Effector memory CD4-positive, alpha-beta T cell (primary cell): ENCODE data around the gene LARGE1.

Experiments
- DNase-seq, 3 donors: peaks; one replicate each; pipeline ENCODE4 v3.0.0-alpha.2; 2020
- H3K27ac ChIP-seq: 2 replicates; pipeline ENCODE4 v1.7.0; 2013; ENCODE audit warnings: mild to moderate bottlenecking, low read length, moderate library complexity; ENCODE audit not compliant: insufficient read depth, poor library complexity, severe bottlenecking
- H3K27me3 ChIP-seq: replicated peaks from 2 replicates; pipeline ENCODE4 v1.7.0; 2013; ENCODE audit warnings: mild to moderate bottlenecking, low read length; ENCODE audit not compliant: insufficient read depth, control insufficient read depth, poor library complexity, severe bottlenecking
- H3K36me3 ChIP-seq: 2 replicates; pipeline ENCODE4 v1.7.0; 2013; ENCODE audit warnings: mild to moderate bottlenecking, low read length, moderate library complexity; ENCODE audit not compliant: control insufficient read depth, insufficient read depth
- H3K4me1 ChIP-seq: 2 replicates; pipeline ENCODE4 v1.7.0; 2013; ENCODE audit warnings: low read length, mild to moderate bottlenecking; ENCODE audit not compliant: control insufficient read depth, insufficient read depth, poor library complexity, severe bottlenecking
- H3K4me3 ChIP-seq: 2 replicates; pipeline ENCODE4 v1.7.0; 2013; ENCODE audit warnings: low read length, low read depth, mild to moderate bottlenecking; ENCODE audit not compliant: insufficient read depth, poor library complexity, severe bottlenecking
- H3K9me3 ChIP-seq: 2 replicates; pipeline ENCODE4 v1.7.0; 2013; ENCODE audit warnings: mild to moderate bottlenecking, low read length, moderate library complexity; ENCODE audit not compliant: control insufficient read depth

Gene LARGE1

GRCh38 chr22:33652615-33653014 is 267.7 kb downstream of the LARGE1 start:
- Histone ChIP-seq H3K9me3 (no peaks in the 10 kb centered on the region), H3K4me1 (no peaks in the 10 kb centered on the region), H3K4me3 (no peak overlapping the region), H3K36me3 (no peaks in the 10 kb centered on the region), H3K27me3 (no peaks in the 10 kb centered on the region), H3K27ac (no peak overlapping the region)
- no peak for DNase-seq

GRCh38 chr22:33650244-33650643 is 270.0 kb downstream of the LARGE1 start:
- Histone ChIP-seq H3K27me3 (no peaks in the 10 kb centered on the region), H3K9me3 (no peaks in the 10 kb centered on the region)
- no peak for DNase-seq

GRCh38 chr22:33648478-33648877 is 271.8 kb downstream of the LARGE1 start:
- no peak overlapping the region for H3K4me3 ChIP-seq
- no peaks in the 10 kb centered on the region for H3K4me1 ChIP-seq
- DNase-seq: no peak
- no peak overlapping the region for H3K27ac ChIP-seq
- no peaks in the 10 kb centered on the region for H3K36me3 ChIP-seq
- H3K27me3 ChIP-seq: no peaks in the 10 kb centered on the region
- H3K9me3 ChIP-seq: no peaks in the 10 kb centered on the region

More at GRCh38 chr22:33650244-33650643, 270.0 kb downstream of the LARGE1 start:
- H3K36me3 ChIP-seq: no peaks in the 10 kb centered on the region
- no peak overlapping the region for H3K4me3 ChIP-seq
- no peaks in the 10 kb centered on the region for H3K4me1 ChIP-seq
- H3K27ac ChIP-seq: no peak overlapping the region

GRCh38 chr22:33640900-33641299 is 279.4 kb downstream of the LARGE1 start:
- no peaks in the 10 kb centered on the region for H3K36me3 ChIP-seq
- DNase-seq: no peak
- H3K27ac ChIP-seq: no peak overlapping the region
- H3K4me1 ChIP-seq: no peaks in the 10 kb centered on the region
- H3K9me3 ChIP-seq: no peaks in the 10 kb centered on the region
- H3K27me3 ChIP-seq: no peaks in the 10 kb centered on the region
- H3K4me3 ChIP-seq: no peak overlapping the region

GRCh38 chr22:33639588-33640254 is 280.6 kb downstream of the LARGE1 start:
- no peaks in the 10 kb centered on the region for H3K4me1 ChIP-seq

GRCh38 chr22:33635766-33636165 is 284.5 kb downstream of the LARGE1 start:
- no peaks in the 10 kb centered on the region for H3K4me1 ChIP-seq
- no peaks in the 10 kb centered on the region for H3K36me3 ChIP-seq
- H3K9me3 ChIP-seq: no peaks in the 10 kb centered on the region
- H3K4me3 ChIP-seq: no peak overlapping the region
- H3K27me3 ChIP-seq: no peaks in the 10 kb centered on the region
- no peak overlapping the region for H3K27ac ChIP-seq
- no peak for DNase-seq

More at GRCh38 chr22:33639588-33640254, 280.6 kb downstream of the LARGE1 start:
- DNase-seq: no peak
- Histone ChIP-seq H3K27me3 (no peaks in the 10 kb centered on the region), H3K36me3 (no peaks in the 10 kb centered on the region), H3K27ac (no peak overlapping the region), H3K9me3 (no peaks in the 10 kb centered on the region), H3K4me3 (no peak overlapping the region)

- Histone ChIP-seq H3K27ac (no peak overlapping the region), H3K36me3 (no peaks in the 10 kb centered on the region), H3K4me3 (no peak overlapping the region), H3K4me1 (no peaks in the 10 kb centered on the region), H3K9me3 (no peaks in the 10 kb centered on the region), H3K27me3 (no peaks in the 10 kb centered on the region)
- no peak for DNase-seq
Measured at GRCh38 chr22:33631777-33632176, 288.5 kb downstream of the LARGE1 start.

- no peak overlapping the region for H3K4me3 ChIP-seq
- no peaks in the 10 kb centered on the region for H3K36me3 ChIP-seq
- no peaks in the 10 kb centered on the region for H3K4me1 ChIP-seq
- DNase-seq: no peak
- no peak overlapping the region for H3K27ac ChIP-seq
- no peaks in the 10 kb centered on the region for H3K27me3 ChIP-seq
- H3K9me3 ChIP-seq: no peaks in the 10 kb centered on the region
Measured at GRCh38 chr22:33625959-33626358, 294.3 kb downstream of the LARGE1 start.

- H3K27me3 ChIP-seq: no peaks in the 10 kb centered on the region
- H3K27ac ChIP-seq: no peak overlapping the region
- H3K4me1 ChIP-seq: no peaks in the 10 kb centered on the region
- H3K36me3 ChIP-seq: no peaks in the 10 kb centered on the region
- no peak overlapping the region for H3K4me3 ChIP-seq
- no peak for DNase-seq
- no peaks in the 10 kb centered on the region for H3K9me3 ChIP-seq
Measured at GRCh38 chr22:33620085-33620484, 300.2 kb downstream of the LARGE1 start.

- no peak overlapping the region for H3K27ac ChIP-seq
- no peaks in the 10 kb centered on the region for H3K9me3 ChIP-seq
- H3K4me1 ChIP-seq: no peaks in the 10 kb centered on the region
- H3K27me3 ChIP-seq: no peaks in the 10 kb centered on the region
- H3K4me3 ChIP-seq: no peak overlapping the region
- DNase-seq: no peak
- no peaks in the 10 kb centered on the region for H3K36me3 ChIP-seq
Measured at GRCh38 chr22:33606504-33606903, 313.8 kb downstream of the LARGE1 start.
